HepG2 (cell line): ENCODE results near the gene SNF8. TPM values are rescaled to one million over a fixed set of nuclear protein-coding genes. Genes with fewer than 3 reads are reported as not detected.

Experiments
- ATF5 ChIP-seq: sonication (generic); formaldehyde crosslinking; IDR thresholded peaks from 2 replicates; pipeline ENCODE4 v1.4.0; 2020; ENCODE audit warnings: mild to moderate bottlenecking, low read depth, missing genetic modification reagents
- BORCS8-MEF2B ChIP-seq: sonication (generic); formaldehyde crosslinking; IDR thresholded peaks from 2 replicates; pipeline ENCODE4 v1.8.0; 2022; ENCODE audit warnings: mild to moderate bottlenecking, missing genetic modification reagents
- SNAPC2 ChIP-seq: sonication (generic); formaldehyde crosslinking; IDR thresholded peaks from 2 replicates; pipeline ENCODE4 v1.8.1; 2022; ENCODE audit warnings: mild to moderate bottlenecking, missing genetic modification reagents
- SOX13 ChIP-seq, 3 experiments: fragments of 450-650 bp in 1 of 3; sonication (generic) in 1 of 3; formaldehyde crosslinking in 1 of 3; IDR thresholded peaks in 2 of 3; conservative IDR thresholded peaks in 1 of 3; 2 replicates each; pipeline versions ENCODE4 v1.5.0 to v1.6.1; 2016 to 2020; ENCODE audit warnings: antibody characterized with exemption in 1 of 3, mild to moderate bottlenecking in 1 of 3, missing compliant biosample characterization in 1 of 3, missing genetic modification reagents in 1 of 3, moderate library complexity in 1 of 3
- TEAD2 ChIP-seq: sonication (generic); formaldehyde crosslinking; IDR thresholded peaks from 2 replicates; pipeline ENCODE4 v1.9.0; 2021; ENCODE audit warnings: missing genetic modification reagents
- TP53 ChIP-seq: sonication (generic); formaldehyde crosslinking; conservative IDR thresholded peaks from 2 replicates; pipeline ENCODE4 v1.4.0; 2020; ENCODE audit warnings: missing genetic modification reagents
- ZFP36L1 ChIP-seq: sonication (generic); formaldehyde crosslinking; IDR thresholded peaks from 2 replicates; pipeline ENCODE4 v1.8.0; 2022; ENCODE audit warnings: mild to moderate bottlenecking, missing genetic modification reagents, moderate library complexity
- ZNF34 ChIP-seq: sonication (generic); formaldehyde crosslinking; IDR thresholded peaks from 2 replicates; pipeline ENCODE4 v1.4.0; 2020; ENCODE audit warnings: mild to moderate bottlenecking, missing genetic modification reagents, borderline replicate concordance
- ZNF407 ChIP-seq: sonication (generic); formaldehyde crosslinking; IDR thresholded peaks from one replicate; pipeline ENCODE4 v1.5.1; 2020; ENCODE audit warnings: mild to moderate bottlenecking, missing genetic modification reagents; ENCODE audit errors: not compliant biosample characterization
- ZNF546 ChIP-seq: sonication (generic); formaldehyde crosslinking; conservative IDR thresholded peaks from 2 replicates; pipeline ENCODE4 v1.8.1; 2023; ENCODE audit warnings: mild to moderate bottlenecking, missing genetic modification reagents
- ZNF562 ChIP-seq: sonication (generic); formaldehyde crosslinking; IDR thresholded peaks from 2 replicates; pipeline ENCODE4 v1.8.0; 2022; ENCODE audit warnings: missing genetic modification reagents, borderline replicate concordance
- ZNF644 ChIP-seq: IDR thresholded peaks from 2 replicates; pipeline ENCODE4 v1.6.1; 2016; ENCODE audit warnings: low read depth
- ZNF839 ChIP-seq: sonication (generic); formaldehyde crosslinking; IDR thresholded peaks from 2 replicates; pipeline ENCODE4 v1.4.0; 2020; ENCODE audit warnings: missing genetic modification reagents, mild to moderate bottlenecking, borderline replicate concordance
- ZSCAN21 ChIP-seq: sonication (generic); formaldehyde crosslinking; IDR thresholded peaks from 2 replicates; pipeline ENCODE4 v1.8.0; 2022; ENCODE audit warnings: mild to moderate bottlenecking, missing genetic modification reagents, moderate library complexity, borderline replicate concordance
- polyA plus RNA-seq, 8 experiments: library from polyadenylated mRNA; depleted of rRNA in 3 of 8; stranded (reverse) in 7 of 8; unstranded in 1 of 8; fragments of >200 nt; fragmentation: Illumina TruSeq in 4 of 8; extraction: Trizol in 4 of 8; gene quantifications; 2 replicates each; pipeline versions ENCODE4 v1.2.1 to v1.2.3, GENCODE V29; 2011 to 2016; ENCODE audit warnings: low read depth in 4 of 8, missing spikeins in 1 of 8, mixed read lengths in 1 of 8; ENCODE audit not compliant: insufficient read depth in 1 of 8
- total RNA-seq, 5 experiments: library from RNA; depleted of rRNA; stranded (reverse); fragments of >200 nt; fragmentation: Illumina TruSeq; extraction: Trizol; gene quantifications; 2 replicates each; pipeline ENCODE4 v1.2.3, GENCODE V29; 2016; ENCODE audit warnings: low read depth in 1 of 5
- TF ChIP-seq, protein P1 (sequence below): sonication (generic); formaldehyde crosslinking; IDR thresholded peaks from 2 replicates; pipeline ENCODE4 v1.5.1; 2020; ENCODE audit warnings: mild to moderate bottlenecking, missing genetic modification reagents

The SNF8 gene
- total and polyA plus RNA-seq, 2 of the 13 experiments (the other 11 are each of a cell fraction or from before 2014, with no cell fraction given), result 114 to 153 TPM

DNA sequence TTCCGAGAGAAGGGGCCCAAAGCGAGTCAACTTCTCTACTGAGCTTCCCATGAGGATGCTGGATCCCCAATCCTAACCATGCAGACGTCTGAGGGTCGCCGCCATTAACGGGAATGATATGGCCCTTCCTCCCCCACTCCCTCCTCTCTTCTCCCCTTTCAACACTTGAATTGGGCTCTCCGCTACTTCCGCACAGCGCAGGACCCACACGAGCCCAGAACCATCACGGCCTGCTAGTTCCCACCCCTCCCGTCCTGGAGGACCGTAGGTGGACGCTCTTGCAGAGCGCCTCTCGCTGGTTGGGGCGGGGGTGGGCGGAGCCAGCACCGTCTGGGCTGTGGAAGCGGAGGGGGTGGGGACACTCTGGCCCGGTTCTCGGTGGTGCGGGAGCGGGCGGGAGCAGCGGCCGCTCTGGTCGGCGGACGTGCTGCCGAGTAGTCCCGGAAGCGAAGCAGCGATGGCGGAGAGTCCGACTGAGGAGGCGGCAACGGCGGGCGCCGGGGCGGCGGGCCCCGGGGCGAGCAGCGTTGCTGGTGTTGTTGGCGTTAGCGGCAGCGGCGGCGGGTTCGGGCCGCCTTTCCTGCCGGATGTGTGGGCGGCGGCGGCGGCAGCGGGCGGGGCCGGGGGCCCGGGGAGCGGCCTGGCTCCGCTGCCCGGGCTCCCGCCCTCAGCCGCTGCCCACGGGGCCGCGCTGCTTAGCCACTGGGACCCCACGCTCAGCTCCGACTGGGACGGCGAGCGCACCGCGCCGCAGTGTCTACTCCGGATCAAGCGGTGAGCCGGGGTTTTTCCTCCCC is 36.4 kb downstream of the SNF8 start, which contains the start of gene UBE2Z (continued):
- no peak for TF ChIP-seq ZFP36L1 (CRISPR knock-in tag)
- TF ChIP-seq SNAPC2, result no peak; the same call in 1 of the 2 replicates
- peak; percentile 92 for TF ChIP-seq ZSCAN21 (CRISPR knock-in tag)
- no peak for TF ChIP-seq ZNF562 (CRISPR knock-in tag)
- TF ChIP-seq ZNF546, result peak; percentile 59; the same call in 1 of the 2 replicates
- TF ChIP-seq TP53 (CRISPR knock-in tag), result peak; percentile 63; the same call in 1 of the 2 replicates
- TF ChIP-seq, protein P1, sequence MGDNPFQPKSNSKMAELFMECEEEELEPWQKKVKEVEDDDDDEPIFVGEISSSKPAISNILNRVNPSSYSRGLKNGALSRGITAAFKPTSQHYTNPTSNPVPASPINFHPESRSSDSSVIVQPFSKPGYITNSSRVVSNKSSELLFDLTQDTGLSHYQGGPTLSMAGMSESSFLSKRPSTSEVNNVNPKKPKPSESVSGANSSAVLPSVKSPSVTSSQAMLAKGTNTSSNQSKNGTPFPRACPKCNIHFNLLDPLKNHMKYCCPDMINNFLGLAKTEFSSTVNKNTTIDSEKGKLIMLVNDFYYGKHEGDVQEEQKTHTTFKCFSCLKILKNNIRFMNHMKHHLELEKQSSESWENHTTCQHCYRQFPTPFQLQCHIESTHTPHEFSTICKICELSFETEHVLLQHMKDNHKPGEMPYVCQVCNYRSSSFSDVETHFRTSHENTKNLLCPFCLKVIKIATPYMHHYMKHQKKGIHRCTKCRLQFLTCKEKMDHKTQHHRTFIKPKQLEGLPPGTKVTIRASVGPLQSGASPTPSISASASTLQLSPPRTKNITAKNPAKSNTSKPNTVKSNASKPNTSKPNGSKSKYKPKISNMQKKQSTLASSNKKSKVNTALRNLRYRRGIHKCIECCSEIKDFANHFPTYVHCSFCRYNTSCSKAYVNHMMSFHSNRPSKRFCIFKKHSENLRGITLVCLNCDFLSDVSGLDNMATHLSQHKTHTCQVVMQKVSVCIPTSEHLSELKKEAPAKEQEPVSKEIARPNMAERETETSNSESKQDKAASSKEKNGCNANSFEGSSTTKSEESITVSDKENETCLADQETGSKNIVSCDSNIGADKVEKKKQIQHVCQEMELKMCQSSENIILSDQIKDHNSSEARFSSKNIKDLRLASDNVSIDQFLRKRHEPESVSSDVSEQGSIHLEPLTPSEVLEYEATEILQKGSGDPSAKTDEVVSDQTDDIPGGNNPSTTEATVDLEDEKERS (CRISPR knock-in tag), result no peak; the same call in 1 of the 2 replicates
- peak; percentile 40; the same call in 1 of the 2 replicates for TF ChIP-seq SOX13 (IDR thresholded peaks at IDR 0.05)
- TF ChIP-seq SOX13 (CRISPR knock-in tag; conservative IDR thresholded peaks at IDR 0.05 in 1 of 2, IDR thresholded peaks at IDR 0.05 in 1 of 2), result peak in 1 of 2 experiments; percentile 60; a peak in 2 of 4 replicates
- TF ChIP-seq ZNF839, result peak; percentile 56; the same call in 1 of the 2 replicates
- peak; percentile 88 for TF ChIP-seq ZNF407 (CRISPR knock-in tag)
- TF ChIP-seq ATF5, result peak; percentile 75
- TF ChIP-seq TEAD2 (CRISPR knock-in tag), result no peak
- TF ChIP-seq BORCS8-MEF2B, result peak; percentile 90; the same call in 1 of the 2 replicates
- TF ChIP-seq ZNF644 (CRISPR knock-in tag), result peak; percentile 67; the same call in 1 of the 2 replicates
- peak; percentile 98 for TF ChIP-seq ZNF34 (CRISPR knock-in tag)
